Neural progenitor cell (in vitro differentiated cells): ENCODE measurements around the gene PNCK. TPM values are rescaled to one million over a fixed set of nuclear protein-coding genes. Genes with fewer than 3 reads are reported as not detected.

ENCODE experiments used
- DNase-seq: peaks from one replicate; pipeline ENCODE4 v3.0.0-alpha.2; 2016; ENCODE audit warnings: low spot score
- H2AFZ ChIP-seq: fragments of 200-600 bp; sonication (generic); replicated peaks from 2 replicates; pipeline ENCODE4 v1.6.1; 2016; ENCODE audit warnings: antibody characterized with exemption
- H3F3A ChIP-seq: fragments of 200-600 bp; sonication (generic); 2 replicates; pipeline ENCODE4 v1.6.1; 2016; ENCODE audit warnings: antibody characterized with exemption, low read depth
- H3K27ac ChIP-seq: fragments of 200-600 bp; sonication (generic); 2 replicates; pipeline ENCODE4 v1.5.1; 2016; ENCODE audit warnings: mild to moderate bottlenecking
- H3K27me3 ChIP-seq: fragments of 200-600 bp; sonication (generic); 2 replicates; pipeline ENCODE4 v1.6.1; 2016; ENCODE audit warnings: mild to moderate bottlenecking, moderate library complexity
- H3K36me3 ChIP-seq: fragments of 200-600 bp; sonication (generic); 2 replicates; pipeline ENCODE4 v1.5.1; 2016
- H3K4me1 ChIP-seq: fragments of 200-600 bp; sonication (generic); 2 replicates; pipeline ENCODE4 v1.6.1; 2016; ENCODE audit warnings: mixed run types
- H3K4me2 ChIP-seq: fragments of 200-600 bp; sonication (generic); 2 replicates; pipeline ENCODE4 v1.6.1; 2016
- H3K4me3 ChIP-seq: fragments of 200-600 bp; sonication (generic); 2 replicates; pipeline ENCODE4 v1.5.1; 2016
- H3K79me2 ChIP-seq: fragments of 200-600 bp; sonication (generic); 2 replicates; pipeline ENCODE4 v1.6.1; 2016; ENCODE audit warnings: low read depth
- H3K9ac ChIP-seq: fragments of 200-600 bp; sonication (generic); 2 replicates; pipeline ENCODE4 v1.6.1; 2016
- H3K9me3 ChIP-seq: fragments of 200-600 bp; sonication (generic); 2 replicates; pipeline ENCODE4 v1.5.1; 2016; ENCODE audit warnings: low read depth
- H4K20me1 ChIP-seq: fragments of 200-600 bp; sonication (generic); 2 replicates; pipeline ENCODE4 v1.6.1; 2016; ENCODE audit warnings: low read depth
- H3K27ac Mint-ChIP-seq: 3 replicates; pipeline ENCODE4 v1.8.0; 2021; ENCODE audit warnings: mixed read lengths
- H3K27me3 Mint-ChIP-seq: 2 replicates; pipeline ENCODE4 v1.8.0; 2022; ENCODE audit warnings: low read depth, mild to moderate bottlenecking, inconsistent platforms, moderate library complexity, mixed read lengths; ENCODE audit not compliant: insufficient read depth
- H3K36me3 Mint-ChIP-seq: 3 replicates; pipeline ENCODE4 v1.8.0; 2021; ENCODE audit warnings: mixed read lengths
- H3K4me1 Mint-ChIP-seq: 3 replicates; pipeline ENCODE4 v1.8.0; 2021; ENCODE audit warnings: mixed read lengths
- H3K4me3 Mint-ChIP-seq: 3 replicates; pipeline ENCODE4 v1.8.0; 2021; ENCODE audit warnings: mild to moderate bottlenecking, moderate library complexity, mixed read lengths
- H3K9me3 Mint-ChIP-seq: 3 replicates; pipeline ENCODE4 v1.8.0; 2020; ENCODE audit warnings: mixed read lengths
- CTCF ChIP-seq: fragments of 200-600 bp; sonication (generic); IDR thresholded peaks from 2 replicates; pipeline ENCODE4 v1.5.1; 2017; ENCODE audit warnings: antibody characterized with exemption, mild to moderate bottlenecking
- EZH2 ChIP-seq: fragments of 200-600 bp; sonication (generic); IDR thresholded peaks from 2 replicates; pipeline ENCODE4 v1.6.1; 2017; ENCODE audit warnings: antibody characterized with exemption, mild to moderate bottlenecking, moderate library complexity
- EZH2phosphoT487 ChIP-seq: fragments of 200-600 bp; sonication (generic); IDR thresholded peaks from 2 replicates; pipeline ENCODE4 v1.6.1; 2017; ENCODE audit warnings: antibody characterized with exemption
- total RNA-seq: library from RNA; depleted of rRNA; stranded (reverse); fragments of >200 nt; gene quantifications from 2 replicates; pipeline ENCODE4 v1.2.3, GENCODE V29; 2015; ENCODE audit warnings: low replicate concordance

PNCK gene
- total RNA-seq, 1 donor from 2014 or later = 19.7 TPM

DNA sequence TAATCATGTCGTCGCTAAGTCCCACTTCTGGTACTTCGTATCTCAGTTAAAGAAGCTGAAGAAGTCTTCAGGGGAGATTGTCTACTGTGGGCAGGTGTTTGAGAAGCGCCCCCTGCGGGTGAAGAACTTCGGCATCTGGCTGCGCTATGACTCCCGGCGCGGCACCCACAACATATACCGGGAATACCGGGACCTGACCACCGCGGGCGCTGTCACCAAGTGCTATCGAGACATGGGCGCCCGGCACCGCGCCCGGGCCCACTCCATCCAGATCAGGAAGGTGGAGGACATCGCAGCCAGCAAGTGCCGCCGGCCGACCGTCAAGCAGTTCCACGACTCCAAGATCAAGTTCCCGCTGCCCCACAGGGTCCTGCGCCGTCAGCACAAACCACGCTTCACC lies 11.3 kb downstream of the PNCK start:
- H3K27me3 ChIP-seq = peaks cover 41% of the 10 kb centered on the region
- no peak overlapping the region for H3K9ac ChIP-seq
- Mint-ChIP-seq H3K4me1 (no peaks in the 10 kb centered on the region), H3K9me3 (peaks cover 50% of the 10 kb centered on the region), H3K27ac (no peak overlapping the region), H3K4me3 (no peak overlapping the region), H3K27me3 (peaks cover 21% of the 10 kb centered on the region), H3K36me3 (peaks cover 2% of the 10 kb centered on the region)
- H3K4me1 ChIP-seq = no peaks in the 10 kb centered on the region
- DNase-seq = peak; percentile 64
- H3K4me2 ChIP-seq = no peak overlapping the region
- no peaks in the 10 kb centered on the region for H3K9me3 ChIP-seq
- H3K27ac ChIP-seq = no peak overlapping the region
- no peaks in the 10 kb centered on the region for H3K79me2 ChIP-seq
- H4K20me1 ChIP-seq = no peaks in the 10 kb centered on the region
- H3K36me3 ChIP-seq = no peaks in the 10 kb centered on the region
- H2AFZ ChIP-seq = no peak overlapping the region
- H3F3A ChIP-seq = no peaks in the 10 kb centered on the region
- no peak overlapping the region for H3K4me3 ChIP-seq
- TF ChIP-seq EZH2phosphoT487 (no peak), EZH2 (no peak), CTCF (peak; percentile 57)

DNA sequence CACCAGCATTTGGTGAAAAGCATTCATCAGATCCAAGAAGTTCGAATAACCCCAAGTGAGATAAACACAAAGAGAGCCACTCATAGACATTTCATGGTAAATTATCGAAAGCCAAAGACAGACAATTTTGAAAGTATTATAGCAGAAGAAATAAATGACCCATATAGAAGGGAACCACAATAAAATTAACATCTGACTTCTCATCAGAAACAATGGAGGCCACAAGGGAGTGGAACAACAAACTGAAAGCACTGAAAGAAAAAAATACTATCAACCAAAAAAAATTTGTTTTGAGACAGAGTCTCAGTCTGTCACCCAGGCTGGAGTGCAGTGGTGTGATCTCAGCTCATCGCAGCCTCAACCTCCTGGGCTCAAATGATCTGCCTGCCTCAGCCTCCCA lies 14.3 kb downstream of the PNCK start:
- H3K27ac Mint-ChIP-seq = no peak overlapping the region
- no peak overlapping the region for H3K27ac ChIP-seq
- peaks cover 38% of the 10 kb centered on the region for H3K27me3 ChIP-seq
- H3K4me3 Mint-ChIP-seq = no peak overlapping the region
- H3K36me3 Mint-ChIP-seq = no peaks in the 10 kb centered on the region
- no peaks in the 10 kb centered on the region for H3K4me1 ChIP-seq
- no peak overlapping the region for H3K4me2 ChIP-seq
- H3F3A ChIP-seq = no peaks in the 10 kb centered on the region
- TF ChIP-seq EZH2 (no peak), EZH2phosphoT487 (no peak), CTCF (no peak)
- DNase-seq = no peak
- no peaks in the 10 kb centered on the region for H4K20me1 ChIP-seq
- no peak overlapping the region for H3K9ac ChIP-seq
- H3K27me3 Mint-ChIP-seq = peaks cover 16% of the 10 kb centered on the region
- no peaks in the 10 kb centered on the region for H3K36me3 ChIP-seq
- no peaks in the 10 kb centered on the region for H3K4me1 Mint-ChIP-seq
- no peak overlapping the region for H3K4me3 ChIP-seq
- H3K9me3 Mint-ChIP-seq = peaks cover 47% of the 10 kb centered on the region
- no peak overlapping the region for H2AFZ ChIP-seq
- peaks cover 1% of the 10 kb centered on the region for H3K9me3 ChIP-seq
- H3K79me2 ChIP-seq = no peaks in the 10 kb centered on the region

DNA sequence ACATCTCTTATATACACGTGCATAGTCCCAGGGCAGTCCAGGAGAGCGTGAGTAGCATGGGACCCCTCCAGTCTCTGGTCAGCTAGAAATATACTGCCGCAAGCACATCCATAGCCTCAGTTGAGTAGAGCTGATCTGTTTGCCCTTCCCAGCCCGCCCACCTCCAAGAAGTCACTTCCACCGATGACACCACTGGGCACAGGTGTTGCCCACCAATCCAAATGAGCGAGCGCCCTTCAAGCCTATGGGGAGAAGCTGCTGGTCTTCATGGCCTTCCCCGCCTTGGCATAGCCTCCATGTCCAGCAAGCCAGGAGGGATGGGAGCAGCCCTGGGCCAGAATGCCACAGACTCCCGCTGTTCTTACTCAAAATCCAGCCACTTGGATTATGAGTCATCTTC lies 16.5 kb downstream of the PNCK start:
- Histone ChIP-seq H2AFZ (no peak overlapping the region), H3K9ac (no peak overlapping the region), H3K36me3 (no peaks in the 10 kb centered on the region), H3K9me3 (peaks cover 14% of the 10 kb centered on the region), H3K27me3 (peaks cover 20% of the 10 kb centered on the region), H3K4me1 (no peaks in the 10 kb centered on the region), H3K4me2 (no peak overlapping the region), H4K20me1 (no peaks in the 10 kb centered on the region), H3F3A (no peaks in the 10 kb centered on the region), H3K4me3 (no peak overlapping the region), H3K27ac (no peak overlapping the region), H3K79me2 (no peaks in the 10 kb centered on the region)
- H3K27ac Mint-ChIP-seq = no peak overlapping the region
- no peak for TF ChIP-seq CTCF
- no peak for TF ChIP-seq EZH2phosphoT487
- TF ChIP-seq EZH2 = no peak
- H3K4me3 Mint-ChIP-seq = no peak overlapping the region
- H3K4me1 Mint-ChIP-seq = no peaks in the 10 kb centered on the region
- H3K27me3 Mint-ChIP-seq = peaks cover 9% of the 10 kb centered on the region
- H3K9me3 Mint-ChIP-seq = peaks cover 55% of the 10 kb centered on the region
- no peaks in the 10 kb centered on the region for H3K36me3 Mint-ChIP-seq
- DNase-seq = no peak

DNA sequence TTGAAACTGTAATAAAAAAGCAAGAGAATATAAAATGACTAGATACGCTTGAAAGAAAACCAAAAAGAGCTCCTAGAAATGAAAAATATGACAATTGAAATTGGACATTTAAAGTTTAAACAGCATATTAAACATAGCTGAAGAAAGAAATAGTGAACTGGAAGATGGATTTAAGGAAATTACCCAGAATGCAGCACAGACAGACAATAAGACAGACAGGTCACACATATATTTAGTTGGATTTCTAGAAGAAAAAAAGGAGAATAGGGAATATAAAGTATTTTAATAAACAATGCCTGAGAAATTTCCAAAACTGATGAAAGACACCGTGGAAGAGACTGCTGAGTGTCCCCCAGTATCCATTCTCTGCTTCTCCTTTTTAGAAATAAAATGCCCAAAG lies 20.1 kb downstream of the PNCK start:
- Mint-ChIP-seq H3K4me3 (no peak overlapping the region), H3K27ac (no peak overlapping the region), H3K9me3 (peaks cover 47% of the 10 kb centered on the region), H3K36me3 (no peaks in the 10 kb centered on the region), H3K4me1 (no peaks in the 10 kb centered on the region), H3K27me3 (peaks cover 6% of the 10 kb centered on the region)
- no peak overlapping the region for H3K27ac ChIP-seq
- no peaks in the 10 kb centered on the region for H3F3A ChIP-seq
- no peak overlapping the region for H3K9ac ChIP-seq
- peaks cover 14% of the 10 kb centered on the region for H3K9me3 ChIP-seq
- no peak overlapping the region for H3K4me3 ChIP-seq
- H3K4me1 ChIP-seq = no peaks in the 10 kb centered on the region
- H3K36me3 ChIP-seq = no peaks in the 10 kb centered on the region
- no peak overlapping the region for H3K4me2 ChIP-seq
- H4K20me1 ChIP-seq = peaks cover 3% of the 10 kb centered on the region
- H3K27me3 ChIP-seq = peaks cover 11% of the 10 kb centered on the region
- no peaks in the 10 kb centered on the region for H3K79me2 ChIP-seq
- DNase-seq = no peak
- no peak for TF ChIP-seq EZH2phosphoT487
- no peak for TF ChIP-seq EZH2
- TF ChIP-seq CTCF = no peak
- no peak overlapping the region for H2AFZ ChIP-seq
